Upper lobe of left lung (tissue), 4 donors: Measurements from ENCODE around the gene GRIN2A.

Source experiments
- CTCF ChIP-seq, 6 experiments: fragments of 450-650 bp in 4 of 6; fragments of 200-600 bp in 2 of 6; sonication (generic) in 2 of 6; IDR thresholded peaks; one replicate each; pipeline ENCODE4 v1.5.1; 2016 to 2019; ENCODE audit warnings: antibody characterized with exemption in 6 of 6
- EP300 ChIP-seq, 4 donors: sonication (generic); formaldehyde crosslinking; IDR thresholded peaks; one replicate each; pipeline ENCODE4 v1.5.1; 2017; ENCODE audit warnings: antibody characterized with exemption in 4 of 4, control low read depth in 2 of 4
- POLR2A ChIP-seq, 4 donors: fragments of 450-650 bp; IDR thresholded peaks; one replicate each; pipeline ENCODE4 v1.5.1; 2016 to 2017; ENCODE audit warnings: antibody characterized with exemption in 4 of 4, mild to moderate bottlenecking in 2 of 4

- TF ChIP-seq POLR2A (IDR thresholded peaks at IDR 0.05) (no peak), CTCF (IDR thresholded peaks at IDR 0.05) (no peak), EP300 (IDR thresholded peaks at IDR 0.05) (no peak)
Observed at GRCh38 chr16:9798952-9799580, 383.2 kb downstream of the GRIN2A start.
